Tibial nerve (tissue), 4 donors: ENCODE data around the gene SEPTIN11. TPM values are rescaled to one million over a fixed set of nuclear protein-coding genes. Genes with fewer than 3 reads are reported as not detected.

Experiments
- DNase-seq, 2 donors: peaks; one replicate each; pipeline ENCODE4 v3.0.0-alpha.2; 2019; ENCODE audit warnings: low spot score in 2 of 2
- H3K27ac ChIP-seq, 4 donors: fragments of 200-600 bp; sonication (generic) in 3 of 4; one replicate each; pipeline ENCODE4 v1.5.1; 2017 to 2019; ENCODE audit warnings: mild to moderate bottlenecking in 1 of 4
- H3K27me3 ChIP-seq, 2 donors: fragments of 200-600 bp; sonication (generic) in 1 of 2; one replicate each; pipeline versions ENCODE4 v1.5.1 to v1.6.0; 2017 to 2019
- H3K36me3 ChIP-seq, 3 donors: fragments of 200-600 bp; sonication (generic); one replicate each; pipeline ENCODE4 v1.5.1; 2018 to 2019
- H3K4me1 ChIP-seq, 4 donors: fragments of 200-600 bp; sonication (generic) in 3 of 4; one replicate each; pipeline ENCODE4 v1.5.1; 2017 to 2019
- H3K4me3 ChIP-seq, 4 donors: fragments of 200-600 bp; sonication (generic) in 3 of 4; one replicate each; pipeline ENCODE4 v1.5.1; 2017 to 2019; ENCODE audit warnings: mild to moderate bottlenecking in 1 of 4, moderate library complexity in 1 of 4
- H3K9me3 ChIP-seq, 4 donors: fragments of 200-600 bp; sonication (generic) in 3 of 4; one replicate each; pipeline ENCODE4 v1.5.1; 2017 to 2019
- EP300 ChIP-seq, 2 donors: sonication (generic); formaldehyde crosslinking; IDR thresholded peaks; one replicate each; pipeline ENCODE4 v1.6.1; 2017; ENCODE audit warnings: antibody characterized with exemption in 2 of 2, mild to moderate bottlenecking in 1 of 2
- POLR2A ChIP-seq, 2 donors: fragments of 450-650 bp; IDR thresholded peaks; one replicate each; pipeline ENCODE4 v1.6.1; 2017; ENCODE audit warnings: antibody characterized with exemption in 2 of 2, mild to moderate bottlenecking in 2 of 2, moderate library complexity in 2 of 2
- WGBS, 2 donors: methylation state at CpG; one replicate each; pipeline ENCODE4 v1.1.5; 2018; 5-methylcytosine and 5-hydroxymethylcytosine counted together
- total RNA-seq, 4 donors: library from RNA; depleted of rRNA; stranded (reverse); fragments of >200 nt; gene quantifications; one replicate each; pipeline ENCODE4 v1.1.0, GENCODE V29; 2016
- TF ChIP-seq, protein P1 (sequence below), 5 experiments: fragments of 200-600 bp in 3 of 5; fragments of 450-650 bp in 2 of 5; sonication (generic) in 3 of 5; IDR thresholded peaks; one replicate each; pipeline ENCODE4 v1.5.1; 2016 to 2019; ENCODE audit warnings: antibody characterized with exemption in 5 of 5, mild to moderate bottlenecking in 3 of 5, moderate library complexity in 2 of 5

The SEPTIN11 gene
- total RNA-seq, 4 donors from 2014 or later, result 111 to 205 (median 176) TPM

DNA sequence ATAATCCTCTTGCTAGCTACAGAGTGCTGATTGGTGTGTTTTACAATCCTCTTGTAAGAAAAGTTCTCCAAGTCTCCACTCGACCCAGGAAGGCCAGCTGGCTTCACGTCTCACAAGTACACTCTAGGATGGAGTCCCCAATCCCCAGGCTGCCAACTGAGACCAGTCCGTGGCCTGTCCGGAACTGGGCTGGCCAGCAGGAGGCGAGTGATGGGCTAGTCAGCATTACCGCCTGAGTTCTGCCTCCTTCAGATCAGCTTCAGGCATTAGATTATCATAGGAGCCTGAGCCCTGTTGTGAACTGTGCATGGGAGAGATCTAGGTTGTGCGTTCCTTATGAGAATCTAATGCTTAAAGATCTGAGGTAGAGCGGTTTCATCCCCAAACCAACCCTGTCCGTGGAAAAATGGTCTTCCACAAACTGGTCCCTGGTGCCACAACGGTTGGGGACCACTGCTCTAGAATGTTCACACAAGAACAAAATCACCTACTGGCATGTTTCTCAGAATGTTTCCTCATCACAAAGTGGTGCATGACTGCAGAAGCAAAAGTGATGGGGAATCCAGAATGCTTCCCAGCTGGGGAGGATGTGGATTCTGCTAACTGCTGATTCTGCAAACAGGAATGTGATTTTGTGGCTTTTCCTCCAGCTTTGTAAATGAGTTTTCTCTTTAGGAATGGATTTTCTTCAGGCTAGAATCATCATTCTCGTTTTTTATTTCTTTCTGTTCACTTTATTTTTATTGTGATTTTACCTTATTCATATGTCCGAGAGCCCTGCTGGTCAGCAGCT, 40.9 kb downstream of the SEPTIN11 start:
- 83 to 92% methylated on average over 11 to 12 of the region's 12 CpGs for WGBS, 2 donors
- no peaks in the 10 kb centered on the region for H3K36me3 ChIP-seq
- H3K9me3 ChIP-seq, result no peaks in the 10 kb centered on the region
- no peak for DNase-seq
- no peak overlapping the region for H3K4me3 ChIP-seq
- H3K4me1 ChIP-seq, result peaks cover 0 to 25% (median 10%) of the 10 kb centered on the region in 4 donors
- H3K27ac ChIP-seq, result no peak overlapping the region
- no peaks in the 10 kb centered on the region for H3K27me3 ChIP-seq
- no peak for TF ChIP-seq POLR2A (IDR thresholded peaks at IDR 0.05)
- TF ChIP-seq, protein P1, sequence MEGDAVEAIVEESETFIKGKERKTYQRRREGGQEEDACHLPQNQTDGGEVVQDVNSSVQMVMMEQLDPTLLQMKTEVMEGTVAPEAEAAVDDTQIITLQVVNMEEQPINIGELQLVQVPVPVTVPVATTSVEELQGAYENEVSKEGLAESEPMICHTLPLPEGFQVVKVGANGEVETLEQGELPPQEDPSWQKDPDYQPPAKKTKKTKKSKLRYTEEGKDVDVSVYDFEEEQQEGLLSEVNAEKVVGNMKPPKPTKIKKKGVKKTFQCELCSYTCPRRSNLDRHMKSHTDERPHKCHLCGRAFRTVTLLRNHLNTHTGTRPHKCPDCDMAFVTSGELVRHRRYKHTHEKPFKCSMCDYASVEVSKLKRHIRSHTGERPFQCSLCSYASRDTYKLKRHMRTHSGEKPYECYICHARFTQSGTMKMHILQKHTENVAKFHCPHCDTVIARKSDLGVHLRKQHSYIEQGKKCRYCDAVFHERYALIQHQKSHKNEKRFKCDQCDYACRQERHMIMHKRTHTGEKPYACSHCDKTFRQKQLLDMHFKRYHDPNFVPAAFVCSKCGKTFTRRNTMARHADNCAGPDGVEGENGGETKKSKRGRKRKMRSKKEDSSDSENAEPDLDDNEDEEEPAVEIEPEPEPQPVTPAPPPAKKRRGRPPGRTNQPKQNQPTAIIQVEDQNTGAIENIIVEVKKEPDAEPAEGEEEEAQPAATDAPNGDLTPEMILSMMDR (IDR thresholded peaks at IDR 0.05), result no peak
- no peak for TF ChIP-seq EP300 (IDR thresholded peaks at IDR 0.05)

DNA sequence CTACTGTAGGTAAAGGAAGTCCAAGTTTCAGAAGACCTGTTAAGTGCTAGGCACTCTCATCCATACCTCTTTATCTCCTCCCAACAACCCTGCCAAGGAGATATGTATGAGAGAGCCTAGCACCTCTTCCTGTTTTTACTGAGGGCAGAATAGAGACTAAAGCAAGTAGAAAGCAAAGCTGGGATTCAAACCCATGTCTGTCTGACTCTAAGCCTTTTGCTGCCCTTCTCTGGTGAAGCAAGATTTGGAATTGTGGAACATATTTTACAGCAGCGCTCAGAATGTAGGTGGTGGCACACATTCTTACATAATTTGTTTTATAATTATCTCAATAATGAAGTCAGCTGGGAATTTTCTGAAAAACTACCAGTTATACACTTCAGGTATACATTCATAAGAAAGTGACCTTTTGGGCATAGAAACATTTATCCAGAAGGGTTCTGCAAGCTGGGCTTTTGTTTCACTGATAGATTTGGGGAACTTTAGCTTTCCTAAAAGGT, 41.7 kb downstream of the SEPTIN11 start:
- peaks cover 0 to 18% (median 7%) of the 10 kb centered on the region in 4 donors for H3K4me1 ChIP-seq
- WGBS, 2 donors, result 78 to 88% methylated on average over 1 of the region's 1 CpG
- no peaks in the 10 kb centered on the region for H3K9me3 ChIP-seq
- DNase-seq, result no peak
- H3K27ac ChIP-seq, result no peak overlapping the region
- TF ChIP-seq POLR2A (IDR thresholded peaks at IDR 0.05) (no peak), EP300 (IDR thresholded peaks at IDR 0.05) (no peak)
- TF ChIP-seq, protein P1 (IDR thresholded peaks at IDR 0.05), result no peak
- H3K27me3 ChIP-seq, result no peaks in the 10 kb centered on the region
- peaks cover 0 to 3% (median 0%) of the 10 kb centered on the region in 3 donors for H3K36me3 ChIP-seq
- H3K4me3 ChIP-seq, result no peak overlapping the region

DNA sequence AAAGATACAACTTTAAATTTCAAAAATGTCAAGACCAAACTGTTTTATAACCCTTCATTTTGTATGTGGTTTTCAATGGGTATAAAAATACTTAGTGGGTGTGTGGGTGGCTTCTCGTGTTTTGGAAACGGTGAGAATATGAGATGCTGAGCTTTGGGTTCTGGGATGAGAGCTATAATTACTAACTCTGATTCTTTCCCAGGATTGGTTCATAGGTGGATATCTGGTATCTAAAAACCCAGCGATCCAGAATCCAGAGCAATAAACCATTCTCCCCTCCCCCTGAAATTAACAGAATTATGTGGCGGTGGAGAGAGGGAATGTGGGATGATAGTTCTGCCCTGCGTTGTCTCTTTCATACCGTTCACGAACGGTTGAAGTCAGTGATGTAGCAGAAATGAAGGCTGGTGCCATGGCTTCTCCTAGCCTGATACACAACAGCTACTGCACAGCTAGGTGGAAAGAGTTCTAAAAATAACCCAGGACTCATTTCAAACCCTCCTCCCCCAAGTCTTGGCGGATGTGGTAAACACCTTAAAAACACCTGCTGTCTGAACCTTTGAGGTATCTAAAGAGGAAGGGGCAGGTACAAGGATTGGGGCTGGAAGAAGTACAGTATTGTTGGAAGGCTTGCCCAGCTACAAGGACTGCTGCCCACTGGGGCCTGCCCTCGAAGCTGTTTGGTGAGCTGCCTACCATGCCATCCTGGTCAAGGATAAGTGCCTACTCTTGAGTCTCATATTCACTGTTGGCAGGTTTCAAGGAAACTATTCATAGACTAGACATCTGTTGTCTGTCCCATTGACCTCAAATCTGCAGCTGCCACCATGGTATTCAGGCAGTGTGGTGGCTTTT, 44.5 kb downstream of the SEPTIN11 start:
- DNase-seq, result no peak
- Histone ChIP-seq H3K27ac (no peak overlapping the region), H3K4me1 (peaks cover 0 to 6% (median 0%) of the 10 kb centered on the region in 4 donors), H3K36me3 (peaks cover 0 to 27% (median 0%) of the 10 kb centered on the region in 3 donors), H3K4me3 (no peak overlapping the region), H3K27me3 (no peaks in the 10 kb centered on the region), H3K9me3 (no peaks in the 10 kb centered on the region)
- no peak for TF ChIP-seq EP300 (IDR thresholded peaks at IDR 0.05)
- TF ChIP-seq, protein P1 (IDR thresholded peaks at IDR 0.05), result no peak
- no peak for TF ChIP-seq POLR2A (IDR thresholded peaks at IDR 0.05)
- WGBS, 2 donors, result 62 to 66% methylated on average over 10 of the region's 10 CpGs

DNA sequence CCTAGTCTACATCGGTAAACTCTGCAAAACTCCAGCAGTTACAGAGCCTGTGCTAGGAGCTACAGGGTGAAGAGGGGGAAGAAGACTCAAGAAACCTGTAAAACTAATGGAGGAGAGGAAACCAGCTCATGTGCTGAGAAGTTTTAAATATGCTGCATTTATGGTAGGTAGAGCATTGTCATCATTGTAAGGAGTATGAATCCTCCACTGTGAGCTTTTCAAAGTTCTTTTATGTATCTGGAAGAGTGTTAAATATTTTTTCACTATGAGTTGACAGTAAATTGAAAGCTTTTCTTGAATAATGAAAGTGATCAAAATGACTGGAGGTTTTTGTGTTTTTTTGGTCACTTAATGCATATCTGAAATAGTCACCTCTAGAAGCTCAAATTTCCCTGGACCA, 46.2 kb downstream of the SEPTIN11 start:
- WGBS, 2 donors, result 83 to 87% methylated on average over 1 of the region's 1 CpG
- TF ChIP-seq, protein P1 (IDR thresholded peaks at IDR 0.05), result no peak

More for the DNA sequence above, 46.2 kb downstream of the SEPTIN11 start:
- Histone ChIP-seq H3K4me3 (no peak overlapping the region), H3K27me3 (no peaks in the 10 kb centered on the region), H3K36me3 (peaks cover 0 to 38% (median 0%) of the 10 kb centered on the region in 3 donors), H3K27ac (no peak overlapping the region), H3K9me3 (no peaks in the 10 kb centered on the region), H3K4me1 (peaks cover 0 to 6% (median 0%) of the 10 kb centered on the region in 4 donors)
- DNase-seq, result no peak
